Subcutaneous adipose tissue (tissue), 4 donors: ENCODE measurements around the gene WBP1. TPM values are rescaled to one million over a fixed set of nuclear protein-coding genes. Genes with fewer than 3 reads are reported as not detected.

Experiments used
- total RNA-seq, 4 donors: library from RNA; depleted of rRNA; stranded (reverse); fragments of >200 nt; gene quantifications; one replicate each; pipeline ENCODE4 v1.1.0, GENCODE V29; 2016
- TF ChIP-seq, protein P1 (sequence below): fragments of 450-650 bp; IDR thresholded peaks from one replicate; pipeline ENCODE4 v1.5.1; 2016; ENCODE audit warnings: low read depth, mild to moderate bottlenecking, control low read depth, antibody characterized with exemption, moderate library complexity

The WBP1 gene
- total RNA-seq, 4 donors from 2014 or later, result 18.9 to 55.3 (median 47.8) TPM

GRCh38 chr2:74417197-74417596, 41.0 kb upstream of the WBP1 start:
- TF ChIP-seq, protein P1, sequence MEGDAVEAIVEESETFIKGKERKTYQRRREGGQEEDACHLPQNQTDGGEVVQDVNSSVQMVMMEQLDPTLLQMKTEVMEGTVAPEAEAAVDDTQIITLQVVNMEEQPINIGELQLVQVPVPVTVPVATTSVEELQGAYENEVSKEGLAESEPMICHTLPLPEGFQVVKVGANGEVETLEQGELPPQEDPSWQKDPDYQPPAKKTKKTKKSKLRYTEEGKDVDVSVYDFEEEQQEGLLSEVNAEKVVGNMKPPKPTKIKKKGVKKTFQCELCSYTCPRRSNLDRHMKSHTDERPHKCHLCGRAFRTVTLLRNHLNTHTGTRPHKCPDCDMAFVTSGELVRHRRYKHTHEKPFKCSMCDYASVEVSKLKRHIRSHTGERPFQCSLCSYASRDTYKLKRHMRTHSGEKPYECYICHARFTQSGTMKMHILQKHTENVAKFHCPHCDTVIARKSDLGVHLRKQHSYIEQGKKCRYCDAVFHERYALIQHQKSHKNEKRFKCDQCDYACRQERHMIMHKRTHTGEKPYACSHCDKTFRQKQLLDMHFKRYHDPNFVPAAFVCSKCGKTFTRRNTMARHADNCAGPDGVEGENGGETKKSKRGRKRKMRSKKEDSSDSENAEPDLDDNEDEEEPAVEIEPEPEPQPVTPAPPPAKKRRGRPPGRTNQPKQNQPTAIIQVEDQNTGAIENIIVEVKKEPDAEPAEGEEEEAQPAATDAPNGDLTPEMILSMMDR, result no peak

- TF ChIP-seq, protein P1, result no peak
These were observed 40.5 kb upstream of the WBP1 start for GRCh38 chr2:74417763-74418162.

GRCh38 chr2:74418312-74418711, 39.9 kb upstream of the WBP1 start:
- TF ChIP-seq, protein P1, result no peak

GRCh38 chr2:74419345-74419744, 38.9 kb upstream of the WBP1 start:
- TF ChIP-seq, protein P1, result no peak

GRCh38 chr2:74420006-74420405, 38.2 kb upstream of the WBP1 start:
- TF ChIP-seq, protein P1, result no peak

GRCh38 chr2:74421221-74421870, 36.9 kb upstream of the WBP1 start, which contains the start of the genes C2orf81 and WDR54:
Gene C2orf81, minus strand, starts transcription at chr2:74421619. Its CDS starts 59 bp downstream, at chr2:74421560.
Gene WDR54, plus strand, starts transcription at chr2:74421730. Its CDS starts 424 bp downstream, at chr2:74422154.
- TF ChIP-seq, protein P1, result no peak

GRCh38 chr2:74423231-74424095, 34.8 kb upstream of the WBP1 start:
- TF ChIP-seq, protein P1, result no peak
